Right atrium auricular region (tissue), 2 donors: ENCODE measurements around the gene PTPRK. TPM values are rescaled to one million over a fixed set of nuclear protein-coding genes. Genes with fewer than 3 reads are reported as not detected.

Experiments
- DNase-seq: peaks from one replicate; pipeline ENCODE4 v3.0.0-alpha.2; 2019; ENCODE audit warnings: low spot score
- H3K27ac ChIP-seq, 2 donors: fragments of 200-600 bp; sonication (generic); 1 replicate in 1 of 2; 2 replicates in 1 of 2; pipeline ENCODE4 v1.5.1; 2016 to 2019
- H3K27me3 ChIP-seq, 2 donors: fragments of 200-600 bp; sonication (generic); one replicate each; pipeline versions ENCODE4 v1.5.1 to v1.6.0; 2017 to 2019
- H3K36me3 ChIP-seq: fragments of 200-600 bp; sonication (generic); one replicate; pipeline ENCODE4 v1.5.1; 2016
- H3K4me1 ChIP-seq, 2 donors: fragments of 200-600 bp; sonication (generic); one replicate each; pipeline versions ENCODE4 v1.5.1 to v1.6.0; 2017 to 2019
- H3K4me3 ChIP-seq, 2 donors: fragments of 200-600 bp; sonication (generic); 1 replicate in 1 of 2; 2 replicates in 1 of 2; pipeline ENCODE4 v1.5.1; 2017 to 2019; ENCODE audit warnings: mild to moderate bottlenecking in 1 of 2, moderate library complexity in 1 of 2
- H3K9me3 ChIP-seq, 2 donors: fragments of 200-600 bp; sonication (generic); one replicate each; pipeline ENCODE4 v1.5.1; 2019
- CTCF ChIP-seq, 2 donors: fragments of 200-600 bp; sonication (generic); IDR thresholded peaks; one replicate each; pipeline ENCODE4 v1.5.1; 2019; ENCODE audit warnings: antibody characterized with exemption in 2 of 2
- total RNA-seq, 2 donors: library from RNA; depleted of rRNA; stranded (reverse); fragments of >200 nt; gene quantifications; one replicate each; pipeline ENCODE4 v1.1.0, GENCODE V29; 2016

PTPRK gene
- total RNA-seq, 2 donors from 2014 or later = 24.5 to 36.4 TPM

- Histone ChIP-seq H3K27ac (no peak overlapping the region), H3K27me3 (no peaks in the 10 kb centered on the region), H3K9me3 (no peaks in the 10 kb centered on the region), H3K4me1 (peaks cover 0 to 24% of the 10 kb centered on the region in 2 donors), H3K36me3 (no peaks in the 10 kb centered on the region), H3K4me3 (no peak overlapping the region)
- no peak for TF ChIP-seq CTCF (IDR thresholded peaks at IDR 0.05)
- DNase-seq = no peak
These were observed 409.3 kb downstream of the PTPRK start for GRCh38 chr6:128111096-128111495.

DNA sequence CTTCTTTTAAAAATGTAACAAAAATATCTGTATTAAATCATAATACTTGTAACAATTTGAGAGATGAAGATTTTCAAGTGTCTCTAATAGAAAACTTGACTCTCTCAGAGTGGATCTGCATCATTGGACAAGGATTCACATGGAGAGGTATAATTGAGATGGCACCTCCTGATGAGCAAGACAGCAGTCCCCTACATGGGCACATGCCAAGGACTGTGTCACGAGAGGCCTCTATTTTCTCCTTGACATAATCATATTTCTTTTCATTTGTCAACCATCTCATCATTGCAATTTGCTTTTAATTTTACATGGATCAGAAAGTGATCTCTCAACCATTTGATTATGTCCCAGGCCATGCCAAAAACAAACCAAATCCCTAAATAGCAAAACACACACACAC is 412.7 kb downstream of the PTPRK start:
- no peak overlapping the region for H3K4me3 ChIP-seq
- TF ChIP-seq CTCF (IDR thresholded peaks at IDR 0.05) = no peak
- peaks cover 0 to 17% of the 10 kb centered on the region in 2 donors for H3K4me1 ChIP-seq
- no peak overlapping the region for H3K27ac ChIP-seq
- H3K9me3 ChIP-seq = no peaks in the 10 kb centered on the region
- DNase-seq = no peak
- no peaks in the 10 kb centered on the region for H3K27me3 ChIP-seq
- H3K36me3 ChIP-seq = no peaks in the 10 kb centered on the region

DNA sequence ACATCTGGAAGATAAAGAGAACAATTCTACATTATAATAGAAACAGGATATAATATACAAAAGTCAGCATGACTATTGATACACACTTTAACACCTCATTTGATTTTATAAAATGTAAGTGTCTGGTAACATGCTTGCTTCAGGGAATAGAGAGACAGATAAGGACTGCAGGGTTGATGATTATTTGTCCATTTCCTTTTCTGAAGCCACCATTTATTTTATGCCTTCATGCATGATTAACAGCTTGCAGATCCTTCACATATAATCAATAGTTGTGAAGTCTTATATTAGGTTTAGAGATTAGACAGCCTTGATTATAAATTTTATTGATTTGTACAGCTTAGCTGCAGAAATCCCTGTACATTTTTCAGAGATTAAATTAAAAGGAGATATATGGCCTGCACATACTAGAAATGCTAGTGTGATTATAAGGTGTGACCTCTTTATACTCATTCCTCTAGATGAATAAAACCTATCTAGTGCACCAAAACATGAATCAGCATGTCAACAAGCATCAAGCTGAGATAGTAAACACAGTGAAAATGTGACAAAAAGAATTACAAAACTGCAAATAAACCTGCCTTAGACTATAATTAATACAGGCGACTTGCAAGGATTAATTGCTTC is 420.7 kb downstream of the PTPRK start:
- no peak overlapping the region for H3K4me3 ChIP-seq
- H3K4me1 ChIP-seq = peaks cover 0 to 22% of the 10 kb centered on the region in 2 donors
- no peaks in the 10 kb centered on the region for H3K27me3 ChIP-seq
- no peaks in the 10 kb centered on the region for H3K36me3 ChIP-seq
- TF ChIP-seq CTCF (IDR thresholded peaks at IDR 0.05) = no peak
- no peaks in the 10 kb centered on the region for H3K9me3 ChIP-seq
- H3K27ac ChIP-seq = no peak overlapping the region
- no peak for DNase-seq

DNA sequence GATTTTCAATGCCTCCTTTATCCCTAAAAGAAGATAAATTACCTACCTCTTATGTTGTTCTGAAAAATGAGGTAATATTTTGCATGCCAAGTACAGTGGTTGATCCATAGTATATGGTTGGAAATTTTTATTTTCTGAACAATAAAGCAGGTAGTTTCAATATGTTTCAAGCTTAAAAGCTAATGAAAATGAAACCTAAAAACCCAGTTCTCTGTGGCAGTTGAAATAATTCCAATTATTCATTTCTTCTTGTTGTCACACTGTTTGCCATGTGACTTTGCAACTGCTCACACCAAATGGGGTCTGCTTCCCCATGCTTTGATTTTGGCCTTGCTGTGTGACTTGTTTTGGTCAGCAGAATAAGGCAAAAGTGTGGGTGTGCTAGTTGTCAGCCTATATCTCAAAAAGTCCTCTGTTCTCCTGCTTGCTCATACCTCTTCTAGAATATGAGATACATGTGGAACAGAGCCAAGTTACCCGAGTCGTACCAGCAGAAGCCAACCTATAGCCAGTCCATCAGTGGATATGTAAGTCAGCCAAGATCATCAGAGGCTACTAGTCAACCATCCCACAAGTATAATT is 422.3 kb downstream of the PTPRK start:
- H3K27ac ChIP-seq = no peak overlapping the region
- no peaks in the 10 kb centered on the region for H3K36me3 ChIP-seq
- H3K9me3 ChIP-seq = no peaks in the 10 kb centered on the region
- H3K4me3 ChIP-seq = no peak overlapping the region
- DNase-seq = no peak
- TF ChIP-seq CTCF (IDR thresholded peaks at IDR 0.05) = no peak
- H3K4me1 ChIP-seq = peaks cover 0 to 22% of the 10 kb centered on the region in 2 donors
- no peaks in the 10 kb centered on the region for H3K27me3 ChIP-seq

- Histone ChIP-seq H3K36me3 (no peaks in the 10 kb centered on the region), H3K27me3 (no peaks in the 10 kb centered on the region), H3K4me3 (no peak overlapping the region), H3K4me1 (peaks cover 0 to 22% of the 10 kb centered on the region in 2 donors), H3K9me3 (no peaks in the 10 kb centered on the region), H3K27ac (no peak overlapping the region)
- TF ChIP-seq CTCF (IDR thresholded peaks at IDR 0.05) = no peak
- DNase-seq = no peak
These were observed 423.4 kb downstream of the PTPRK start for GRCh38 chr6:128097009-128097408.

DNA sequence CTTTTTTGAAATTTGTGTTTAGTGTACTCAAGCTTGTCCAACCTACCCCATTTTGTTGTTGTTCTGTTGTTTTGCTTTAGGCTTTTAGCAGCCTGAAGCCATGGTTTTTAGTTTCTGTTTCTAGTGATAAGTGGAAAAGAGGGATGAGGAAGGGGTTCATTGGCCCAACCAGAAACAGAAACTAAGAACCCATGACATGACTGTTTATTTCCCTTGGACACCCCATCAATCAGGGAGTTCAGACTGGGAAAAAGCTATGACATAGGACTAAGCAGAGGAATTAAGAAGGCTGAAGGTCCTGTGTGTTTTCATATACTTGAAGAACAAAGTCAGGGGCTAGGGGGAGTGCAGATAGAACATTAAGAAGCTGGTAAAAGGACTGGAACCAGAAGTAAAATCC is 425.0 kb downstream of the PTPRK start:
- no peak for DNase-seq
- Histone ChIP-seq H3K4me1 (peaks cover 0 to 22% of the 10 kb centered on the region in 2 donors), H3K27ac (no peak overlapping the region), H3K9me3 (no peaks in the 10 kb centered on the region), H3K4me3 (no peak overlapping the region), H3K27me3 (no peaks in the 10 kb centered on the region), H3K36me3 (no peaks in the 10 kb centered on the region)
- no peak for TF ChIP-seq CTCF (IDR thresholded peaks at IDR 0.05)
